ENCODE measurements around the gene SLIT3. TPM values are rescaled to one million over a fixed set of nuclear protein-coding genes. Genes with fewer than 3 reads are reported as not detected.

The SLIT3 gene
- total and polyA plus RNA-seq, 9 of the 15 experiments (the other 6 are each of a cell fraction or from before 2014, with no cell fraction given) = 0.01 to 0.04 TPM; not detected in 7

- no peak for TF ChIP-seq CEBPG (CRISPR knock-in tag; IDR thresholded peaks at IDR 0.05)
- no peak for TF ChIP-seq CEBPG (tag; conservative IDR thresholded peaks at IDR 0.05 in 1 of 2, IDR thresholded peaks at IDR 0.05 in 1 of 2)
Observed at GRCh38 chr5:168887931-168888330, 413.0 kb downstream of the SLIT3 start (continued).

GRCh38 chr5:168886157-168886556 lies 414.8 kb downstream of the SLIT3 start:
- Histone ChIP-seq H3K4me1 (replicated peaks in 1 of 2; ENCODE audit: control insufficient read depth in 2 of 2, insufficient read depth in 2 of 2, low read length in 2 of 2) (no peaks in the 10 kb centered on the region), H3K27me3 (ENCODE audit: control insufficient read depth in 2 of 2, insufficient read depth in 2 of 2, low read length in 2 of 2) (peaks cover 5 to 22% of the 10 kb centered on the region in 2 experiments; a peak in 4 of 5 replicates), H3K36me3 (ENCODE audit: control insufficient read depth, insufficient read depth, low read length) (no peaks in the 10 kb centered on the region), H3K9me3 (replicated peaks; ENCODE audit: control insufficient read depth, insufficient read depth, low read depth, low read length) (no peaks in the 10 kb centered on the region), H3K27ac (ENCODE audit: extremely low read depth, low read depth, low read length) (no peak overlapping the region), H3K4me2 (ENCODE audit: insufficient read depth, low read length) (no peak overlapping the region), H3K9ac (ENCODE audit: insufficient read depth in 1 of 2, low read depth in 2 of 2, low read length in 2 of 2) (no peak overlapping the region), H3K4me3 (no peak overlapping the region), H3K9me1 (ENCODE audit: control insufficient read depth, insufficient read depth, low read length) (no peaks in the 10 kb centered on the region), H4K20me1 (replicated peaks; ENCODE audit: control insufficient read depth, insufficient read depth, low read length) (no peaks in the 10 kb centered on the region; the same call in 1 of the 2 replicates), H3K79me2 (ENCODE audit: control insufficient read depth, insufficient read depth, low read length) (no peaks in the 10 kb centered on the region), H2AFZ (ENCODE audit: low read depth, low read length) (no peak overlapping the region)
- no peak for TF ChIP-seq ZNF57 (CRISPR knock-in tag; IDR thresholded peaks at IDR 0.05)
- in situ Hi-C loops (cut with MboI) = no loop called here
- BruUV-seq (replicated peaks) = no TSS peak
- intact Hi-C loops (cut with micrococcal nuclease) = no loop called here
- CTCF ChIA-PET (ENCODE audit: low intra/inter-chr PET ratio) = no interaction called here
- POLR2A ChIA-PET = interaction anchor here (1.3 kb wide), 1 partner anchor 13 kb away, joined by 3 read pairs; no protein-coding TSS in a partner anchor
- 0% methylated on average over 9 of the region's 9 CpGs for WGBS (ENCODE audit: insufficient coverage, low coverage, missing lambda C conversion rate)
- DNase-seq (ENCODE audit: extremely low read depth in 1 of 4, low spot score in 3 of 4) = no peak
- no peak for FAIRE-seq
- no peak for ATAC-seq
